ENCODE results near the gene ETHE1. TPM values are rescaled to one million over a fixed set of nuclear protein-coding genes. Genes with fewer than 3 reads are reported as not detected.

The ETHE1 gene
- total and polyA plus RNA-seq, 2 of the 8 experiments (the other 6 are each of a cell fraction or from before 2014, with no cell fraction given), result 19.9 to 96.0 TPM

GRCh38 chr19:43518051-43518450 lies 8.9 kb downstream of the ETHE1 start:
- H3K23me2 ChIP-seq (ENCODE audit: low read depth, low read length), result no peaks in the 10 kb centered on the region
- no peaks in the 10 kb centered on the region for H3K36me3 ChIP-seq (ENCODE audit: control insufficient read depth in 2 of 4, insufficient read depth in 4 of 4, low read length in 3 of 4)
- no peak overlapping the region for H3K9ac ChIP-seq (replicated peaks in 1 of 4; ENCODE audit: extremely low read depth in 1 of 4, low read depth in 3 of 4, low read length in 3 of 4)
- ChIA-PET CTCF (ENCODE audit: partially characterized antibody) (interaction anchor here (0.6 to 10.0 kb wide), 12 partner anchors 10 to 1687 kb away, joined by 3 to 192 read pairs (median 6); partner anchors contain the start of gene PHLDB3), POLR2A (ENCODE audit: partially characterized antibody) (no interaction called here)
- no peaks in the 10 kb centered on the region for H3K79me2 ChIP-seq (ENCODE audit: control insufficient read depth in 1 of 2, insufficient read depth in 2 of 2, low read length in 2 of 2)
- no peaks in the 10 kb centered on the region for H3K27me3 ChIP-seq (replicated peaks in 1 of 4; ENCODE audit: control insufficient read depth in 3 of 4, extremely low read depth in 1 of 4, insufficient read depth in 3 of 4, low read length in 3 of 4)
- no peak overlapping the region for H3K14ac ChIP-seq (ENCODE audit: insufficient read length)
- H2BK12ac ChIP-seq (ENCODE audit: low read depth, low read length), result no peak overlapping the region
- no peak overlapping the region for H2AK5ac ChIP-seq (ENCODE audit: low read depth, low read length)
- H3K27ac ChIP-seq (ENCODE audit: low read depth, low read length), result no peak overlapping the region
- H3K4me2 ChIP-seq (ENCODE audit: insufficient read depth in 1 of 2, low read depth in 2 of 2, low read length in 2 of 2), result no peak overlapping the region
- 75% methylated on average over 4 of the region's 4 CpGs; no CpG with 5 or more reads in 1 of the 2 experiments for WGBS, 2 experiments (ENCODE audit: extremely low coverage in 1 of 2, insufficient coverage in 1 of 2, insufficient read length in 1 of 2, insufficient replicate concordance in 2 of 2, low coverage in 1 of 2, low lambda C conversion rate in 2 of 2, missing lambda C conversion rate in 1 of 2)
- no peak overlapping the region for H3K18ac ChIP-seq (ENCODE audit: extremely low read depth, low read length)
- H4K5ac ChIP-seq (ENCODE audit: insufficient read length, low read depth, low read length), result no peak overlapping the region
- H3K4me1 ChIP-seq (replicated peaks in 1 of 4; ENCODE audit: control insufficient read depth in 3 of 4, insufficient read depth in 4 of 4, low read length in 3 of 4), result no peaks in the 10 kb centered on the region
- H3K4ac ChIP-seq (replicated peaks; ENCODE audit: insufficient read length, low read depth, low read length), result no peak overlapping the region
- no peak overlapping the region for H2BK5ac ChIP-seq (ENCODE audit: low read depth, low read length)
- peaks cover 0 to 1% of the 10 kb centered on the region in 2 experiments for H4K20me1 ChIP-seq (replicated peaks in 1 of 2; ENCODE audit: control insufficient read depth in 1 of 2, insufficient read depth in 2 of 2, low read length in 2 of 2)
- DNase-seq (ENCODE audit: low read depth in 1 of 2, low spot score in 2 of 2), result no peak
- no peak overlapping the region for H4K91ac ChIP-seq (replicated peaks; ENCODE audit: insufficient read length, low read length)
- no peaks in the 10 kb centered on the region for H3K79me1 ChIP-seq (ENCODE audit: low read depth, low read length)
- no peak overlapping the region for H3K4me3 ChIP-seq (ENCODE audit: extremely low read depth in 1 of 4, insufficient read depth in 2 of 4, low read depth in 3 of 4, low read length in 4 of 4)
- no peak overlapping the region for H3K56ac ChIP-seq (replicated peaks; ENCODE audit: insufficient read length, low read depth, low read length)
- no peak overlapping the region for H3K23ac ChIP-seq (ENCODE audit: insufficient read length)
- no peaks in the 10 kb centered on the region for H3K9me3 ChIP-seq (ENCODE audit: insufficient read depth in 2 of 2, low read depth in 1 of 2, low read length in 1 of 2)
- no peak for FAIRE-seq
- H2BK120ac ChIP-seq (replicated peaks; ENCODE audit: low read depth, low read length), result no peak overlapping the region
- no peak overlapping the region for H4K8ac ChIP-seq (ENCODE audit: extremely low read depth, insufficient read depth, low read length)
- H2BK20ac ChIP-seq (ENCODE audit: low read length), result no peak overlapping the region
- H2AFZ ChIP-seq (ENCODE audit: low read length), result no peak overlapping the region
- H2BK15ac ChIP-seq (ENCODE audit: low read length), result no peak overlapping the region
- TF ChIP-seq USF2 (IDR thresholded peaks at IDR 0.05; ENCODE audit: low read length) (no peak), KDM5A (IDR thresholded peaks at IDR 0.05; ENCODE audit: low read length) (no peak)

All from H1 (cell line).